HG02981 (cell line): Measurements from ENCODE around the gene GID8.

Experiments used
- ATAC-seq: cut with Tn5 transposase; IDR thresholded peaks from one replicate; pipeline ENCODE4 v1.9.1; 2021; ENCODE audit warnings: mild to moderate bottlenecking, moderate library complexity; ENCODE audit not compliant: unreplicated experiment

GID8 gene

GRCh38 chr20:62941792-62942191 lies 3.8 kb downstream of the GID8 start:
- ATAC-seq = no peak

- ATAC-seq = no peak
These were observed 4.5 kb downstream of the GID8 start for GRCh38 chr20:62942456-62942855.

- ATAC-seq = no peak
These were observed 5.4 kb downstream of the GID8 start for GRCh38 chr20:62943396-62943795.

- ATAC-seq = no peak
These were observed 6.2 kb downstream of the GID8 start for GRCh38 chr20:62944184-62944583.

GRCh38 chr20:62944746-62945145 lies 6.8 kb downstream of the GID8 start:
- no peak for ATAC-seq

GRCh38 chr20:62945771-62946339 lies 7.9 kb downstream of the GID8 start:
- no peak for ATAC-seq

GRCh38 chr20:62946918-62947317 lies 9.0 kb downstream of the GID8 start:
- no peak for ATAC-seq

- ATAC-seq = no peak
These were observed 9.8 kb downstream of the GID8 start for GRCh38 chr20:62947532-62948300.

GRCh38 chr20:62949153-62949821 lies 11.3 kb downstream of the GID8 start:
- ATAC-seq = no peak

- no peak for ATAC-seq
These were observed 12.0 kb downstream of the GID8 start for GRCh38 chr20:62949962-62950361.

GRCh38 chr20:62950741-62951140 lies 12.8 kb downstream of the GID8 start:
- ATAC-seq = no peak

- ATAC-seq = no peak
These were observed 13.4 kb downstream of the GID8 start for GRCh38 chr20:62951143-62951895.

- no peak for ATAC-seq
These were observed 14.0 kb downstream of the GID8 start for GRCh38 chr20:62951896-62952372.

GRCh38 chr20:62952373-62952967 lies 14.5 kb downstream of the GID8 start, which contains the start of gene SLC17A9:
Gene SLC17A9 (plus strand): TSS chr20:62952709. CDS start chr20:62952831, 122 bp downstream.
- ATAC-seq = peak; percentile 46

GRCh38 chr20:62952968-62953838 lies 15.3 kb downstream of the GID8 start:
- ATAC-seq = no peak

GRCh38 chr20:62953839-62954703 lies 16.1 kb downstream of the GID8 start:
- peak; percentile 65 for ATAC-seq

GRCh38 chr20:62955519-62956386 lies 17.8 kb downstream of the GID8 start:
- no peak for ATAC-seq
